Retinal pigment epithelial cell (primary cell): ENCODE data around the gene RBM4.

Experiments used
- DNase-seq: peaks from one replicate; pipeline ENCODE4 v3.0.0-alpha.2; 2010; ENCODE audit warnings: low read depth
- H3K4me3 ChIP-seq: 2 replicates; pipeline ENCODE4 v1.5.1; 2011; ENCODE audit warnings: mild to moderate bottlenecking, low read length, control low read depth, moderate library complexity
- CTCF ChIP-seq: conservative IDR thresholded peaks from 2 replicates; pipeline ENCODE4 v1.5.1; 2011; ENCODE audit warnings: low read depth, low read length, control low read depth, inconsistent platforms

RBM4 gene

GRCh38 chr11:66676931-66677598 is 38.6 kb downstream of the RBM4 start:
- no peak for DNase-seq
- H3K4me3 ChIP-seq, result peak overlapping the region; percentile 77
- TF ChIP-seq CTCF, result no peak

GRCh38 chr11:66677599-66678375 is 39.3 kb downstream of the RBM4 start, which contains the start of gene RBM4B:
RBM4B (minus strand) TSS chr11:66677887; CDS start chr11:66677079, 808 bp downstream.
- DNase-seq, result peak; percentile 77
- TF ChIP-seq CTCF, result no peak
- peak within 1 kb of the TSS; percentile 77 for H3K4me3 ChIP-seq

- no peak for TF ChIP-seq CTCF
- no peak for DNase-seq
- no peak overlapping the region for H3K4me3 ChIP-seq
These were observed 42.6 kb downstream of the RBM4 start for GRCh38 chr11:66680966-66681645.

- no peak for DNase-seq
- TF ChIP-seq CTCF, result no peak
- no peak overlapping the region for H3K4me3 ChIP-seq
These were observed 45.4 kb downstream of the RBM4 start for GRCh38 chr11:66683877-66684276.

- H3K4me3 ChIP-seq, result no peak overlapping the region
- DNase-seq, result no peak
- TF ChIP-seq CTCF, result no peak
These were observed 46.1 kb downstream of the RBM4 start for GRCh38 chr11:66684635-66685034.

GRCh38 chr11:66685276-66686099 is 47.0 kb downstream of the RBM4 start:
- no peak overlapping the region for H3K4me3 ChIP-seq
- DNase-seq, result no peak
- TF ChIP-seq CTCF, result no peak
